GM10248 (cell line): ENCODE measurements around the gene ZBTB38.

ENCODE experiments used
- CTCF ChIA-PET: fragments of 300-600 bp; sonication (Branson Sonifier 250); formaldehyde crosslinking; extraction: SDS; loops from one replicate; lab custom pipeline; 2021; ENCODE audit warnings: antibody characterized with exemption; lab: Yijun Ruan, JAX
- POLR2A ChIA-PET: fragments of 350-650 bp; sonication (Branson Sonifier 250); formaldehyde crosslinking; extraction: SDS; loops from one replicate; lab custom pipeline; 2020; ENCODE audit warnings: antibody characterized with exemption; lab: Yijun Ruan, JAX
- DNase-seq: peaks from one replicate; pipeline ENCODE4 v3.0.0; 2012; ENCODE audit errors: extremely low spot score
- TF ChIP-seq, protein P1 (sequence below): IDR thresholded peaks from 2 replicates; pipeline ENCODE4 v1.5.1; 2012; ENCODE audit warnings: mild to moderate bottlenecking, low read depth; ENCODE audit errors: extremely low read depth, missing control alignments, control extremely low read depth

Gene ZBTB38

DNA sequence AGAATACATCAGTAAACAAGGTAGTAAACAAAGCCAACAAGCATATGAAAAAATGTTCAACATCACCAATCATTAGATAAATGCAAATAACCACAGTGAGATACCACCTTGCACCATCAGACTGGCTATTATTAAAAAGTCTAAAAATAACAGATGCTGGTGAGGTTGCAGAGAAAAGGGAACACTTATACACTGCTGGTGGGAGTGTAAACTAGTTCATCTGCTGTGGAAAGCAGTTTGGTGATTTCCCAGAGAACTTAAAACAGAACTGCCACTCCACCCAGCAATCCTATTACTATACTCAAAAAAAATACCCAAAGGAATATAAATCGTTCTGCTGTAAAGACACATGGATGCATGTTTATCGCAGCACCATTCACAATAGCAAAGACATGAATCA lies 30.3 kb upstream of the ZBTB38 start:
- ChIA-PET POLR2A (no interaction called here), CTCF (interaction anchor here (1.2 to 7.4 kb wide), 8 partner anchors 9 to 116 kb away, joined by 4 to 45 read pairs (median 12); no protein-coding TSS in a partner anchor)
- TF ChIP-seq, protein P1, sequence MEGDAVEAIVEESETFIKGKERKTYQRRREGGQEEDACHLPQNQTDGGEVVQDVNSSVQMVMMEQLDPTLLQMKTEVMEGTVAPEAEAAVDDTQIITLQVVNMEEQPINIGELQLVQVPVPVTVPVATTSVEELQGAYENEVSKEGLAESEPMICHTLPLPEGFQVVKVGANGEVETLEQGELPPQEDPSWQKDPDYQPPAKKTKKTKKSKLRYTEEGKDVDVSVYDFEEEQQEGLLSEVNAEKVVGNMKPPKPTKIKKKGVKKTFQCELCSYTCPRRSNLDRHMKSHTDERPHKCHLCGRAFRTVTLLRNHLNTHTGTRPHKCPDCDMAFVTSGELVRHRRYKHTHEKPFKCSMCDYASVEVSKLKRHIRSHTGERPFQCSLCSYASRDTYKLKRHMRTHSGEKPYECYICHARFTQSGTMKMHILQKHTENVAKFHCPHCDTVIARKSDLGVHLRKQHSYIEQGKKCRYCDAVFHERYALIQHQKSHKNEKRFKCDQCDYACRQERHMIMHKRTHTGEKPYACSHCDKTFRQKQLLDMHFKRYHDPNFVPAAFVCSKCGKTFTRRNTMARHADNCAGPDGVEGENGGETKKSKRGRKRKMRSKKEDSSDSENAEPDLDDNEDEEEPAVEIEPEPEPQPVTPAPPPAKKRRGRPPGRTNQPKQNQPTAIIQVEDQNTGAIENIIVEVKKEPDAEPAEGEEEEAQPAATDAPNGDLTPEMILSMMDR: no peak
- no peak for DNase-seq

DNA sequence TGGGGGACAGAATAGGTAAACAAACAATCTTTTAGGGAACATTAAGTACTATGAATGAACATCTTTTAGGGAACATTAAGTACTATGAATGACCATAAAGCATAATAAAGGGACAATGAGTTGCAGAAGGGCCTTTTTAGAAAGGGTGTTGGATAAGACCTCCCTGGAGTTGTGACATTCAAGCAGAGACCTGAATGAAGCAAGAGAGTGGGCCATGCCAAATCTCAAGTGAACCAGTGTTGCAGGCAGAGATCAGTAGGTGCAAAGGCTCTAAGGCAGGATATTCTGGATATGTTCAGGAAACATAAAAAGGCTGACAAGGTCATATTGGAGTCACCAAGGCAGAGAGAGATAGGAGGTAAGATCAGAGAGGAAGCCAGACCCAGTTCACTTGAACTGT lies 29.4 kb upstream of the ZBTB38 start:
- CTCF ChIA-PET: no interaction called here

DNA sequence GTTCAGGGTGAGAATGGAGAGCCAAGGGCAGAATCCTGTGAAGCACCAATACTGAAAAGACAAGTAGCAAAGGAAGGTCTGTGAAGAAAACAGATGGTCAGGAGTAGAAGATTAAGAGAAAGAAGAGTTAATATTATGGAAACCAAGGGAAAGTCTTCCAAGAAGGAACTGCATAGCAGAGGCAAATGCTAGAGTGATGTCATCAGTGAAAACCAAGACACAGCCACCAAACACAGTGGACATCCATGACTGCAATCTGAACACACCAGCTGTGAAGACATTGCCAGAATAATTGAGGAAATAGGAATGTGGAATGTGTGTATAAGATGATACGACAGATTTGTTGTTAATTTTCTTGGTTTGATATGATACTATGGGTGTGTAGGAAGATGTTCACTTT lies 26.8 kb upstream of the ZBTB38 start:
- CTCF ChIA-PET: interaction anchor here (1.2 kb wide), 1 partner anchor 43 kb away, joined by 3 read pairs; no protein-coding TSS in a partner anchor
- POLR2A ChIA-PET: no interaction called here
- TF ChIP-seq, protein P1: no peak
- no peak for DNase-seq

More for the DNA sequence above, 29.4 kb upstream of the ZBTB38 start:
- no peak for DNase-seq
- TF ChIP-seq, protein P1: no peak
- POLR2A ChIA-PET: no interaction called here

DNA sequence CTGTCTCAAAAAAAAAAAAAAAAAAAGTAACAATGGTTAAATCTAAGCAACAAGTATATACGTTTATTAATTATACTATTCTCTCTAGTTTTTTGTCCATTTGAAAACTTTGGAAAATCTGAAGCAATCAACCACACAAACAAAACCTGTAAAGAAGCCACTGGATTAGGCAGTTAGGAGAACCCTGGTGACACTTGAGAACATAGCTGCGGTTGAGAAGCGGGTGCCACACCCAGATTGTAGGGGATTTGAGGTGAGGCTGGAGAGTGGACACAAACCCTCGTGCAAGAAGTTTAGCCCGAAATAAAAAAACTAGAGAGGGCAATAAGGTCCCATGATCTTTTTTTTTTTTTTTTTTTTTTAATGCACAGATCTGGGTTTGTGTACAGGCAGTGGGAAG lies 25.9 kb upstream of the ZBTB38 start:
- ChIA-PET POLR2A (no interaction called here), CTCF (interaction anchor here (0.9 to 8.2 kb wide), 4 partner anchors 10 to 98 kb away, joined by 3 to 96 read pairs (median 3); no protein-coding TSS in a partner anchor)
- TF ChIP-seq, protein P1: no peak
- no peak for DNase-seq

DNA sequence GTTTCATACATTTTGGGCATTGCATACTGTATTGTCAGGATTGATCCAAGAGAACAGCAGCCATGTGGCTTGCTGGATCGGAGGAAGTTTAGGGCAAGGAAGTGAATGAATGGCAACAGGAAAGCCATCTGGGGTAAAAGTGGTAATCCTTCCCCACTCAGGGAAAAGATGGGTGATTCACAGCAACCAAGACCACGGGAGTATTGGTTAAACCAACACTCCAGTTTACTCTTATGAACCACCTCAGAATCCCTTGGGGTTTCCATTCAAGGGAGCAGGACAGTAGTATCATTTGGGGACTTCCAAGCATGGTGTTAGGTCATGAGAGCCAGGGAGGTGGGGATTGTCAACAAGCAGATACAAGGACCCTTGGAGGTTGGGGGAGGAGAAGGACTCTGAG lies 25.2 kb upstream of the ZBTB38 start:
- CTCF ChIA-PET: interaction anchor here (0.7 to 8.2 kb wide), 8 partner anchors 8 to 111 kb away, joined by 3 to 96 read pairs (median 3); no protein-coding TSS in a partner anchor
- DNase-seq: no peak

GRCh38 chr3:141343865-141344271 lies 24.4 kb upstream of the ZBTB38 start:
- ChIA-PET CTCF (interaction anchor here (1.9 to 8.2 kb wide), 5 partner anchors 9 to 98 kb away, joined by 6 to 96 read pairs (median 8); no protein-coding TSS in a partner anchor), POLR2A (no interaction called here)
- TF ChIP-seq, protein P1: no peak
- no peak for DNase-seq

More for the DNA sequence above, 25.2 kb upstream of the ZBTB38 start:
- TF ChIP-seq, protein P1: no peak
- POLR2A ChIA-PET: no interaction called here
